KMS-11 (cell line): ENCODE data around the gene SOX21.

Experiments
- H2AFZ ChIP-seq: fragments of 200-600 bp; sonication (generic); 2 replicates; pipeline ENCODE4 v1.6.1; 2016; ENCODE audit warnings: antibody characterized with exemption, mixed run types, low read depth
- H3K27ac ChIP-seq: fragments of 200-600 bp; sonication (generic); 2 replicates; pipeline ENCODE4 v1.6.1; 2016; ENCODE audit warnings: mild to moderate bottlenecking, mixed run types
- H3K27me3 ChIP-seq: fragments of 200-600 bp; sonication (generic); 2 replicates; pipeline ENCODE4 v1.6.1; 2017; ENCODE audit warnings: mild to moderate bottlenecking, low read depth, mixed run types, moderate library complexity; ENCODE audit not compliant: insufficient read depth
- H3K36me3 ChIP-seq: fragments of 200-600 bp; sonication (generic); 2 replicates; pipeline ENCODE4 v1.6.1; 2017; ENCODE audit warnings: mild to moderate bottlenecking, mixed run types; ENCODE audit not compliant: insufficient read depth
- H3K4me1 ChIP-seq: fragments of 200-600 bp; sonication (generic); 2 replicates; pipeline ENCODE4 v1.6.1; 2016; ENCODE audit warnings: mild to moderate bottlenecking, low read depth, mixed run types; ENCODE audit not compliant: poor library complexity, severe bottlenecking
- H3K4me2 ChIP-seq: fragments of 200-600 bp; sonication (generic); 2 replicates; pipeline ENCODE4 v1.7.0; 2016; ENCODE audit warnings: mild to moderate bottlenecking, mixed run types
- H3K4me3 ChIP-seq: fragments of 200-600 bp; sonication (generic); IDR thresholded peaks from 2 replicates; pipeline ENCODE4 v1.6.1; 2017; ENCODE audit warnings: low read depth, low read length, mixed read lengths; ENCODE audit not compliant: insufficient read depth
- H3K79me2 ChIP-seq: fragments of 200-600 bp; sonication (generic); 2 replicates; pipeline ENCODE4 v1.6.1; 2016; ENCODE audit warnings: low read depth, mixed run types; ENCODE audit not compliant: insufficient read depth
- H3K9ac ChIP-seq: fragments of 200-600 bp; sonication (generic); 2 replicates; pipeline ENCODE4 v1.6.1; 2016; ENCODE audit warnings: mild to moderate bottlenecking, mixed run types
- H4K20me1 ChIP-seq: fragments of 200-600 bp; sonication (generic); 2 replicates; pipeline ENCODE4 v1.6.1; 2016; ENCODE audit warnings: mild to moderate bottlenecking, mixed run types; ENCODE audit not compliant: insufficient read depth
- CTCF ChIP-seq: fragments of 200-600 bp; sonication (generic); conservative IDR thresholded peaks from 2 replicates; pipeline ENCODE4 v1.6.1; 2017; ENCODE audit warnings: low read depth, mild to moderate bottlenecking, antibody characterized with exemption, low read length, moderate library complexity, mixed read lengths

The SOX21 gene

GRCh38 chr13:94712287-94712811 lies at the start of gene SOX21:
Gene SOX21 (minus strand): TSS chr13:94712545. CDS start chr13:94712049, 496 bp downstream.
- no peaks in the 10 kb centered on the region for H4K20me1 ChIP-seq
- H3K27me3 ChIP-seq = no peaks in the 10 kb centered on the region
- no peak for TF ChIP-seq CTCF
- H3K4me3 ChIP-seq = no peak within 1 kb of the TSS
- no peaks in the 10 kb centered on the region for H3K4me1 ChIP-seq
- peak within 1 kb of the TSS; percentile 61 for H2AFZ ChIP-seq
- H3K4me2 ChIP-seq = peak within 1 kb of the TSS; percentile 43
- H3K79me2 ChIP-seq = no peaks in the 10 kb centered on the region
- H3K36me3 ChIP-seq = no peaks in the 10 kb centered on the region
- H3K9ac ChIP-seq = peak within 1 kb of the TSS; percentile 69
- H3K27ac ChIP-seq = peak within 1 kb of the TSS; percentile 58

- Histone ChIP-seq H3K79me2 (no peaks in the 10 kb centered on the region), H3K4me3 (no peak overlapping the region), H3K4me2 (no peak overlapping the region), H2AFZ (no peak overlapping the region), H3K27me3 (no peaks in the 10 kb centered on the region), H3K9ac (no peak overlapping the region), H3K36me3 (no peaks in the 10 kb centered on the region), H3K4me1 (no peaks in the 10 kb centered on the region), H3K27ac (no peak overlapping the region), H4K20me1 (no peaks in the 10 kb centered on the region)
- TF ChIP-seq CTCF = no peak
Observed at GRCh38 chr13:94761407-94761806, 49.1 kb upstream of the SOX21 start.

- Histone ChIP-seq H3K9ac (no peak overlapping the region), H3K4me3 (no peak overlapping the region), H2AFZ (no peak overlapping the region), H3K27ac (no peak overlapping the region), H3K4me2 (no peak overlapping the region), H3K79me2 (no peaks in the 10 kb centered on the region), H3K27me3 (no peaks in the 10 kb centered on the region), H3K4me1 (no peaks in the 10 kb centered on the region), H4K20me1 (no peaks in the 10 kb centered on the region), H3K36me3 (no peaks in the 10 kb centered on the region)
- no peak for TF ChIP-seq CTCF
Observed at GRCh38 chr13:94759120-94759728, 46.9 kb upstream of the SOX21 start.

- no peaks in the 10 kb centered on the region for H3K4me1 ChIP-seq
- no peak overlapping the region for H3K4me3 ChIP-seq
- H2AFZ ChIP-seq = no peak overlapping the region
- no peaks in the 10 kb centered on the region for H3K79me2 ChIP-seq
- H4K20me1 ChIP-seq = no peaks in the 10 kb centered on the region
- TF ChIP-seq CTCF = no peak
- no peaks in the 10 kb centered on the region for H3K27me3 ChIP-seq
- H3K27ac ChIP-seq = no peak overlapping the region
- H3K36me3 ChIP-seq = no peaks in the 10 kb centered on the region
- H3K9ac ChIP-seq = no peak overlapping the region
- H3K4me2 ChIP-seq = no peak overlapping the region
Observed at GRCh38 chr13:94758436-94758960, 46.2 kb upstream of the SOX21 start.
